TTC549 (cell line): Measurements from ENCODE around the gene EDC3.
"Not testable (repeated sequence)": the region's sequence is repeated elsewhere in the genome, so short reads cannot be mapped to it uniquely, and the experiment has no call there.

Experiments
- FAIRE-seq: peaks from 2 replicates; lab custom pipeline; 2012; peaks lifted over from hg19 to GRCh38; lab: Jason Lieb, UNC

Gene EDC3, protein sequence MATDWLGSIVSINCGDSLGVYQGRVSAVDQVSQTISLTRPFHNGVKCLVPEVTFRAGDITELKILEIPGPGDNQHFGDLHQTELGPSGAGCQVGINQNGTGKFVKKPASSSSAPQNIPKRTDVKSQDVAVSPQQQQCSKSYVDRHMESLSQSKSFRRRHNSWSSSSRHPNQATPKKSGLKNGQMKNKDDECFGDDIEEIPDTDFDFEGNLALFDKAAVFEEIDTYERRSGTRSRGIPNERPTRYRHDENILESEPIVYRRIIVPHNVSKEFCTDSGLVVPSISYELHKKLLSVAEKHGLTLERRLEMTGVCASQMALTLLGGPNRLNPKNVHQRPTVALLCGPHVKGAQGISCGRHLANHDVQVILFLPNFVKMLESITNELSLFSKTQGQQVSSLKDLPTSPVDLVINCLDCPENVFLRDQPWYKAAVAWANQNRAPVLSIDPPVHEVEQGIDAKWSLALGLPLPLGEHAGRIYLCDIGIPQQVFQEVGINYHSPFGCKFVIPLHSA

DNA sequence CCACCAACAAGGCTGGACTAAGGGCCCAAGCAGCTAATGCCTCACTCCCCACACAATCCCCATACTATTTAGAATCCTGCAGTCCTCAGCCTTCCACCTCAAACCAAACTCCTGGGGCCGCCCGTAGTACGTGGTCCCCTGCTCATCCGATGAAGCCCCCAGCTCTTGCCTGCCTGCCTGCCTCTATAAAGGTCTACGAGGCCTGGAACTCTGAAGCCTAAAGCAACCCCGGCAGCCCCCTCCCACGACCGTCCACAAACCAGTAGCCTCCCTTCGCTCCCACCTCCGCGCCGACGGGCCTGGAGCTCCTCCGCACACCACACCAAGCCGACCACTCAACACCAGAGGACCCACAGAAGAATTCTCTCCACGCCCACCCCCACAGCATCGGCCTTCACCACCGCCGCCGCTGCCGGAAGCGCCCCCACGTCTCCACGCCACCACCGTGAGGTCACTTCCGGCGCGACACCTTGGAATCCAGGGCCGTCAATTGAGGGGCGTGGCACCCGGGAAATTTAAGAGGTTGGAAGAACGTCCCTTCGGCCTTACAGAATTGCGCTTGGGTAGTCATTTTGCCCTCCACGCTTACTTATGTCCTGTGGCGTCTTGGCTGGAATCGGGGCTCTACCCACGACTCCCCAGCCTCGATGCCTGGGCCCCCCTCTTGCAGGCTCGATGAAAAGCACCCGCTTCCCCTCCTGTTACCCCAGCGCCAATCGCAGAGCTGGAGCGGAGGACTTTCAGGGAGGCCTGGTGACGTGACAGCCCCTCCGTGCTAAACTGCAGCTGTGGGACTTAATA lies at the start of gene EDC3:
Gene EDC3 (minus strand): TSS at position 428 of the 801 bp plus-strand sequence. CDS start 20,900 bp downstream, outside the sequence.
- no peak for FAIRE-seq

DNA sequence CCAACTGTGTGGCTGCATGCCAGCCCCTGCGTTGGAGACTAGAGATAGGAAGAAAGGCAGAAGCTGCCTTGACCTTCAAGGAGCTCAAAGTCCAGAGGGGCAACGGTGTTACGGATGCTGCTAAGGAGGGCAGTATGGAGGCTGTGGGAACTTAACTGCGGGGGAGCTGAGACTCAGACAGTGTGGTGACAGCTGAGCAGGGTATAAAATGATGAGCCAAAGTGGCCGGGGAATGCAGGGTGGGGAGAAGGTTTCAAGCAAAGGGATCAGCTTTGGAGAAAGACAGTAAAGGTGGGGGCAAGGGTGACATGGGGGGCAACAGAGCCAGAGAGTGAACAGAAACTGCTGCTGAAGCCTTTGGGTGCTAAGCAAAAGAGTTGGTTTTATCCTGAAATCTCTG lies 46.6 kb upstream of the EDC3 start:
- no peak for FAIRE-seq

DNA sequence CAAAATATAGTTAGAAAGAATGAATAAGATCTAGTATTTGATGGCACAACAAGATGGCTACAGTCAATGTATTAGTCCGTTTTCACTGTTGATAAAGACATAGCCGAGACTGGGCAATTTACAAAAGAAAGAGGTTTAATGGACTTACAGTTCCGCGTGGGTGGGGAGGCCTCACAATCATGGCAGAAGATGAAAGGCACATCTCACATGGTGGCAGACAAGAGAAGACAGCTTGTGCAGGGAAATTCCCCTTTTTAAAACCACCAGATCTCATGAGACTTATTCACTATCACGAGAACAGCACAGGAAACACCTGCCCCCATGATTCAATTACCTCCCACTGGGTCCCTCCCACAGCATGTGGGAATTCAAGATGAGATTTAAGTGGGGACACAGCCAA lies 42.4 kb upstream of the EDC3 start:
- not testable (repeated sequence) for FAIRE-seq

DNA sequence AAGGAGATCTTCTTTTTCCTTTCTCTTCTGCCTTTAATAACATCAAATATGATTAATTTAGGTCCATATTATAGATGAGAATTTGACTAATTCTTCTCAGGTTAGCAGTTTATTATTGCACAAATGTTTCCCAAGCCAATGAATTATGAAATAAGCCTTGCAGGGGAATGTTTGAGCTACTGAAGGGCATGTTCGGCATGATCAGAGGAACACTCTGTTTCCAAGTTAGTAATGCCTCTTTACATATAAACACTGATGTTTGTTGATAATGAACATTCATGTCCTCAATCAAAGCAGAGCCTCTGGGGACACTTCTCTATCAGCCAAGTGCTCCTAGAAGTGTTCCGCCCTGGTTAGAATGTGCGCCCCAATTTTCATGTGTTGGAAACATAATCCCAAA lies 39.5 kb upstream of the EDC3 start:
- FAIRE-seq = no peak

DNA sequence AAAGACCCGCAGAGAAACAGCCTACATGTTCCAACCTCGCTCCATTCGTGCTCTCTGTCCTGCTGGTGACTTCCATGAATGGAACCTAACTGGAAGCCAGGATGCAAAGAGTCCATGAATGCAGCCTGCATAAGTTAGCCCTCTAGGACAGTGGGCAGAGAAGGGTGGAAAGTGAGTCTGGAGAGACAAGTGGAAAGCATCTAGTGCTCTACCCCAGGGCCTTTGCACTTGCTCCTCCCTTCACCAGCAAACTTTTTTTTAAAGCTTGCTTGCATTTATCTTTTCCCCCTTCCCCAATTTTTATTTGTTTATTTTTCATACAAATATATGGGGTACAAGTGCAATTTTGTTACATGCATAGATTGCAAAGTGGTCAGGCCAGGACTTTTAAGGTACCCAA lies 37.4 kb upstream of the EDC3 start:
- no peak for FAIRE-seq

DNA sequence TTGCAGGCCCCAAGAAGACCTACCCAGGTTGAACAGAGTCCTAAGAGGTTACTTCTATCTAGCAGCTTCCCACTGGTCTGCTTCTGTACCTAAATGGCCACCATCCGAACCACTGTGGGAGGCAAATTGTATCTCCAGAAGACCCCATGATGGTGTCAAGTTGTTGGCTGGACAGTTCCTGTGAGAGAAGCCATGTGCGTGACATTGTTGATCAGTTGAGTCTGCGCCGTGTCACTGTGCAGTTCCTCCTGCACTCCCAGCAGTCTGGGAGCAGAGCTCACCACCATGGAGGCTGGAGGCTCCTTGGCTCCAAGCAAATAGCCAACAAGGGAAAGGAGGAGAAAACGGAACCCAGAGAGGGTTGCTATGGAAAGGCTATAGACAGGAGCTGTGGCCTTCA lies 37.0 kb upstream of the EDC3 start:
- no peak for FAIRE-seq

DNA sequence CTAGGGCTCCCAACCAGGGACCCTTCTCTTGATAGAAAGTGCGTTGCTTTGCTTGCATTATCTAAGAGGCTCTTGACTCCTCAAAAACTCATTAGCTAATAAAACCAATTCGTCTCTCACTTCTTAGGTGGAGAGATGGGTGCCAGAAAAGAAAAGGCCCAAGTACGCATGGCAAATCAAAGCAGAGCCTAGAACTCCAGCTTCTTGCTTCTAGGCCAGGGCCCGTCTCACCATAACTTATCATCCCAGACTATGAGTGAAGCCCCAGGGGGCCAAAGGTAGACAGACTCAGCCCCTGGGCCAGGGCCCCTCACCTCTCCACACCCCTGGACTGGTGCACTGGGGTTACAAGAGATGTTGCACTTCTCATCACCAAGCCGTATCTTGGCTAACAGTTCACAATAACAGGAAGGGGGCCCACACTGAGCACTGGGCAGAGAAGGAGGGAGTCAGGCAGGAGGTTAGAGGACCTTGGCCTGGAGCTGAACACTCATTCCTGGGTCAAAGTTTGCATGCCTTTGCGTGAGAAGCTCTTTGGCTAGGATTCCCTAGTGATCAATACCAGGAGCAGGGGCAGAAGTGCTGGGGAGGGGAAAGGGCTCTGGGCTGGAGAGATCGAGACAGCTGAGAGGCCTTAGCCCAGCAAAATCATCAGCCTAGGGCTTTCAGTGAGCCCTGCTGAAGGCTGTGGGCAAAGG lies 34.9 kb upstream of the EDC3 start:
- FAIRE-seq = no peak

DNA sequence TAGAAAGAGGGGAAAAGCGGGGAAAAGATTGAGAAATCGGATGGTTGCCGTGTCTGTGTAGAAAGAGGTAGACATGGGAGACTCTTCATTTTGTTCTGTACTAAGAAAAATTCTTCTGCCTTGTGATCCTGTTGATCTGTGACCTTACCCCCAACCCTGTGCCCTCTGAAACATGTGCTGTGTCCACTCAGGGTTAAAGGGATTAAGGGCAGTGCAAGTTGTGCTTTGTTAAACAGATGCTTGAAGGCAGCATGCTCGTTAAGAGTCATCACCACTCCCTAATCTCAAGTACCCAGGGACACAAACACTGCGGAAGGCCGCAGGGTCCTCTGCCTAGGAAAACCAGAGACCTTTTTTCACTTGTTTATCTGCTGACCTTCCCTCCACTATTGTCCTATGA lies 33.5 kb upstream of the EDC3 start:
- not testable (repeated sequence) for FAIRE-seq

DNA sequence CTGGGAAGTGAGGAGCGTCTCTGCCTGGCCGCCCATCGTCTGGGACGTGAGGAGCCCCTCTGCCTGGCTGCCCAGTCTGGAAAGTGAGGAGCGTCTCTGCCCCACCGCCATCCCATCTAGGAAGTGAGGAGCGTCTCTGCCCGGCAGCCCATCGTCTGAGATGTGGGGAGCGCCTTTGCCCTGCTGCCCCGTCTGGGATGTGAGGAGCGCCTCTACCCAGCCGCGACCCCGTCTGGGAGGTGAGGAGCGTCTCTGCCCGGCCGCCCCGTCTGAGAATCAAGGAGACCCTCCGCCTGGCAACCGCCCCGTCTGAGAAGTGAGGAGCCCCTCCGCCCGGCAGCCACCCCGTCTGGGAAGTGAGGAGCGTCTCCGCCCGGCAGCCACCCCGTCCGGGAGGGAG lies 32.9 kb upstream of the EDC3 start:
- not testable (repeated sequence) for FAIRE-seq

DNA sequence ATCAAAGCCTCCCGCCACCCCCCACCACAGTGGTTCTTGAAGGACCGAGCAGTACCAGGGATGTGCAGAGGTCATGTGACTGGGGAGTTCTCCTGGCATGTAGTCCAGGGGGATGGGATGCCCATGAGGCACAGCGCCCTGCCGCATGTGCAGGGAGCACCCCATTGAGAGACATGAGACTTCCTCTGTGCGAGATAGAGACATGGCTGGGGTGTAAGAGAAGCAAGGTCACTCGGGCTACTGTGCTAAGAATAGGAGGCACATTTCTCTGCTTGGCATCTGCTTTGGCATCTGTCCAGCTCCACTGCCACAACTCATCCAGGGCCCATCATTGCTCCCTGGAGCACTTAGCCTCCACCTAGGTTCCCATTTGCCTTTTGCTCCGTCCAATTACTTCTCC lies 31.9 kb upstream of the EDC3 start:
- no peak for FAIRE-seq

DNA sequence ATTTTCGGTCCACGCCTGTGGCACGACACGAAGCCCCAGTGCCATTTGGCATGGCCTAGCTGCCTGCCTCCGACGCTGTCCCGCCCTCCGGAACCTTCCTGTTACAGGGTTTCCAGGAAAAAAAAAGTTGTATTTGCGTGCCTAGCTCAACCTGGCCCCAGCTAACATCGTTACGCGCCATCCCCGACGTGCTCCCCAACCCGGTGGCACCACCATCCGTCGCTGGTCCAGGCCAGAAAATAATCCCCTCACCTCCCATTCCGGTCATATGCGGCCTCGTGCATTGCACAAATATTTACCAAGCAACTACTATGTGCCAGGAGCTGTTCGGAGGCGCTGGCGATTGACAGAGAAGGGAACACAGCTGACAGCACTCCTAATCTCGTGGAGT lies 30.9 kb upstream of the EDC3 start:
- FAIRE-seq = no peak

DNA sequence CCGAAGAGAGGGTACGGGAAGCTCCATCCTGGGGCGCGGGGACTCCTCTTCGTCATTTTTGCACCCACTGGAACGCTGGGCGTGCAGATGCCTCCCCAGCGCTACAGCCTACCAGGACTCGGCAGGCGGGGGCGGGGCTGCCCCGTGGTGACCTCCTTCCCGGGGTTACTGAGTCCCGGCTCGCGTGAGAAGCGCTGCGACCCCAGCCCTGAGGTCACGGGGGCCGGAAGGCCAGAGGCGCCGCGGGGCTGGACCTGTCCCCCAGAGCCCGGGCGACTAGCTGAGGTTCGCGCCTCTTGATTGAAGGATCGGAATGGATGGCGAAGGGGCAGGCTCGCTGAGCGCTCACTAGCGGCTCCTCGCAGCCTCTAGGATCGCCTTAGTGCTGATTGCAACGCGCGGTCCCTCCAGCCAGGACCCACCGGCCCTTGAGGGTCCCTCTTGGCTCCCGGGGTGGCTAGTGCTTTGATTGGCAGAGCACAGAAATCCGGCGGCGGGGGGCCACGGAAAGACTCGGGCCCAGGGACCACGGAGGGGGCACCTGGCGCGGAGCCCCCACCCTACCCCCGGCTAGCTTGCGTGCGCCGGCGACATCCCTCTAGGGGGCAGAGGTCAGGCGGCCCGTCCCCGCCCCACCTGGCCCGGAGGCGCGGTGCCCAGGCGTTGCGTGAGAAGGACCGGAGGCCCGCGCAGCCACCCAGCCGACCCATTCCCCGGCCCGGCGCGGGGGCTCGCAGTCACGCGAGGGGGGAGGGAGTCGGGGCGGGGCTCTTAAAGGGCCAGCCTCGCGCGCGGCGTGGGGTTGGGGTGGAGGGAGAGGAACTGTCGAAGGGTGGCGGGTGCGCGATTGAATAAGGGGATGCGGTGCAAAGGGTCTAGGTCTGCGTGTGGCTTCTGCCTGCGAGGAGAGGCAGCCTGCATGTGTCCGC lies 30.3 kb upstream of the EDC3 start:
- FAIRE-seq = no peak

DNA sequence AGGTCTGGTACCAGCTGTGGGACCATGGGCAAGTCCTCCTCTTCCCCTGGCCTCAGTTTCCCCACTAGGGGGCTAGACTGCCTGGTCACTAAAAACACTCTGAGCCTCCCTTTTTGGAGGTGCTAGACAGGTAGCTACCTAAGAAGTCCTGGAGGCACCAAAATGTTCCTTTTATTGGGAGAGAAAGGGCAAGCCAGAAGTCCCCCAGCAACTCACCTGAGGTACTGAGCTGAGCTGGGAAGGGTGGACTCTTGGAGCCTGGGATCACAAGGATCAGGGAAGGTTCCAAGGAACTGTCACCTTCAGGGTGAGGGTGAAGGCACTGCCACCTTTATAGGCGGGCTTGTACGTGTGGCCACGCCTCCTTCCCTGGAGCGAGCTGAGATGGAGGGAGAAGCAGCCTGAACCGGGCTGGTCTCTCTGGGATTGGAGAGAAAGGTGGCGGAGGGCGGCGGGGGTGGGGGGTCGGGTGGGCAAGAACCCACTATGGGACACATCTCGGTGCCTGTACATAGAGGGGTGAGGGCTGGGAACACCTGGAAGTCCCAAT lies 29.5 kb upstream of the EDC3 start, which contains the start of gene CYP1A1:
Gene CYP1A1 (minus strand): TSS at position 304 of the 550 bp plus-strand sequence. CDS start 2,431 bp downstream, outside the sequence.
- FAIRE-seq = no peak

DNA sequence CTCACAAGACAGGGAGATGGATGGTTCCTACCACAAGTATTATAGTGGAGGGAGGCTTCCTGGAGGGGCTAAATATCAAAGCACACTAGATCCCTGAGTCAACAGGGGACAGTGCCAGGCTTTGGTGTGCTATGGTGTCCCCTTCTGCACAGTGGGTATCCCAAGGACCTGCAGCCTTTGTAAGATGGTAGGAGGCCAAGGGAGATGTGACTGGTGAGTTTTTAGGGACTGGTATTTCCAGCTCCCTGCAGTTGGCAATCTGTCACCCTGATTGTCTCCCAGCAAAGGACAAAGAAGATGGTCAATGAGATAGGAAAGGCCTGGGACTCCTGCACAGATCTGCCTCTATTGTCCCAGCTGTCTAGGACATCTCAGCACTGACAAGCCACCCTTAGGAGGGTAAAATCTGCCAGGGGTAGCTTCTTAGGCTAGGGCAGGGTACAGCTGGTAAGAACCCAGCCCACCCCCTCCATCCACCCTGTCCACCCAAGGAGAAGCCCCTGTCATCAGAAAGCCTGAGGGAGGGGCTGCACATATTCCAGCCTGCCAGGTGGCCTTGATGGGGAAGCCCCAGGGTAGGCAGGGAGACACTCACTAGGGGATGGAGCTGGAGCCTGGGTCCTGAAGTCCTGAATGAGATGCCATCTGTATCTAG lies 28.9 kb upstream of the EDC3 start:
- no peak for FAIRE-seq

DNA sequence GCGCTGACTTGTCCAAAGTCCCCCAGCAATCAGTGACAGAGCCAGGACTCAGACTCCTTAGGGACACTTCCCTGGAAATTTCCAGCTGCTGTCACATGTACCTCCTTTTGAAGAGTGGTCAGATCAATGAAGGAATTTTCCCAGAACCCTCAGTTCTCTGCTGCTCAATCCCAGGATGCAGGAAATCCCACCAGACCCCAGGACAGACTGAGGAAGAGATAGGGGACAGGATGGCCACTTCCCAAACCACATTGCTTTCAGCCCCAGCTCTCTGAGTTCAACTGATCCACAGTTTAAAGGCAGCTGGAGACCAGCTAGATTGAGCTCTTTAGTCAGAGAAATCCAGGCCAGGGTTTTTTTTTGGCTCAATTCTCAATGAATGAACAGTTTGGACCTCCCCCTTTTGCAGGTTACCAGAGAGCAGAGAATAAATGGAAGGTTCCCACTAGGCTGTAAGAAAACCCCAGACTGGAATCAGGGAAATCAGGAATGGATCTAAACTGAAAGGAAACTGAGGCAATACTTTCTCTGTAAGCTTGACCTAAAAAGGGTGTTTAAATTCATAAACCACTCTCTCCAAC lies 28.0 kb upstream of the EDC3 start:
- FAIRE-seq = peak; percentile 62

DNA sequence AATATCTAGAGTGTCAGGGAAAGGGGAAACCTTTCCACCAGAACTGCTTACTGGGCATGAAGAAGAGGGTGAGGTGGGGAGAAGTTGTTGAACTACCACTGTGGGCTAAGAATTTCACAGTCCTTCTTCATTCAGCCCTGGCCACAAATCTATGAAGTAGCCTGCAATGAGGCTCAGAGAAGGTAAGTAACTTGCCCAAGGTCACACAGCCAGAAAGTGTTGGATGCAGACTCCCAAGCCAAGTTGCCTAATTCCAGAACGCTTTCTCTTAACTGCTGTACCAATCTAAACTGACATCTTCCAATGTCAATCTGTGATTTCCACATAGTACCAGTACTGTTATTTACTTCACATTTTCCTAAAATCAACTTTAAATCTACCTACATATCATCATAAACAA lies 27.4 kb upstream of the EDC3 start:
- FAIRE-seq = no peak

DNA sequence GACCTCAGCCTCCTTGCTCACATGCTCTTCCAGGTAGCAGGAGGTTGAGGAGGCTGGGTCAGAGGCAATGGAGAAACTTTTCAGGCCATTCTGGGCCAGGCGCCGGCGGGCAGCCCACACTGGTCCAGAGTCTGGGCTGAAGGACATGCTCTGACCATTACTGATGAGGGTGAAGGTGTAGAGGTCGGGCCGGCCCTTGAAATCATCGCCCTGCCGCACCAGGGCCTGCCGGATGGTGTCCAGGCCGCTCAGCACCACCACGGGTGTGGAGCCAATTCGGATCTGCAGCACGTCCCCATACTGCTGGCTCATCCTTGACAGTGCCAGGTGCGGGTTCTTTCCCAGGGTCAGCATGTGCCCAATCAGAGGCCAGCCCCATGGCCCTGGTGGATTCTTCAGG lies 26.8 kb upstream of the EDC3 start:
- no peak for FAIRE-seq

DNA sequence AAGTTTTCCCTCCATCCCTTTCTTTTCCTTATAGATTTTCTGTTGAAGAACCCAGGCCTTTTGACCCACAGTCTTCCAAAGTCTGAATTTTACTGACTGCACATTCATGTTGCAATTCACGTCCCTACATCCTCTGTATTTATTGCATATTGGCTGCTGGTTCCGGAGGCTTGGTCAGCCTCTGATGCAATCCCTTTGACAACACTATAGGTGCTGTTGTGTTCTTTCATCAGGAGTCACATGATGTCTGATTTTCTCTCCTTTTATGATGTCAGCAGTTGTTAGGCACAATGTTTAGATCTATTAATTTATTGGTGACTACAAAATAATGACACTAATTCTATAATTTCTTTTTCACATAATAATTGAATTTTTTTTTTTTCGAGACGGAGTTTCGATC lies 20.8 kb upstream of the EDC3 start:
- FAIRE-seq = no peak

DNA sequence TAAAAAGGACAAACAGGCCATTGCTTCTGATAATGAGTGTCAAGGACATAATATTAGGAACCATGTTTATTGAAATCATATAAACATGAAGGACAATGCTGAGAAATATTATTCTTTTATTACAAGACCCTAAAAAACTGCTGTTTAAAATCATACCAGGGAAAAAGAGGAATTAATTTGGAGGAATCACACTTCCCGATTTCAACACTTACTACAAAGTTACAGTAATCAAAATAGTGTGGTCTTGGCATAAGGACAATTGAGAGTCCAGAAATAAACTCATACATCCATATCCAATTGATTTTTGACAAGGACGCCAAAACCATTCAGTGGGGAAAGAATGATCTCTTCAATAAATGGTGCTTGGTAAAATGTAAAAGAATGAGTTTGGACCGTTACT lies 16.5 kb upstream of the EDC3 start:
- no peak for FAIRE-seq
